Esophagus squamous epithelium (tissue), 4 donors: ENCODE measurements around the gene ABLIM2.

Source experiments
- CTCF ChIP-seq, 6 experiments: fragments of 450-650 bp in 4 of 6; fragments of 200-600 bp in 2 of 6; sonication (generic) in 2 of 6; IDR thresholded peaks; one replicate each; pipeline ENCODE4 v1.5.1; 2016 to 2019; ENCODE audit warnings: antibody characterized with exemption in 6 of 6, mild to moderate bottlenecking in 4 of 6, moderate library complexity in 4 of 6
- POLR2A ChIP-seq, 4 donors: fragments of 450-650 bp; IDR thresholded peaks; one replicate each; pipeline ENCODE4 v1.6.1; 2017; ENCODE audit warnings: antibody characterized with exemption in 4 of 4, mild to moderate bottlenecking in 4 of 4, moderate library complexity in 3 of 4

- TF ChIP-seq CTCF (IDR thresholded peaks at IDR 0.05): no peak
- TF ChIP-seq POLR2A (IDR thresholded peaks at IDR 0.05): no peak
These were observed 66.3 kb downstream of the ABLIM2 start for GRCh38 chr4:8092282-8092681.
